NCI-H446 treated with DMSO at 0.1 percent for 48 hours (cell line): Measurements from ENCODE around the gene FHOD3.

ENCODE experiments used
- DNase-seq: peaks from one replicate; lab custom pipeline; 2025; lab: John Stamatoyannopoulos, UW

Gene FHOD3

GRCh38 chr18:36386150-36386920 is 88.8 kb downstream of the FHOD3 start:
- DNase-seq = no peak

- DNase-seq = no peak
Observed at GRCh38 chr18:36387310-36387709, 89.8 kb downstream of the FHOD3 start.

DNA sequence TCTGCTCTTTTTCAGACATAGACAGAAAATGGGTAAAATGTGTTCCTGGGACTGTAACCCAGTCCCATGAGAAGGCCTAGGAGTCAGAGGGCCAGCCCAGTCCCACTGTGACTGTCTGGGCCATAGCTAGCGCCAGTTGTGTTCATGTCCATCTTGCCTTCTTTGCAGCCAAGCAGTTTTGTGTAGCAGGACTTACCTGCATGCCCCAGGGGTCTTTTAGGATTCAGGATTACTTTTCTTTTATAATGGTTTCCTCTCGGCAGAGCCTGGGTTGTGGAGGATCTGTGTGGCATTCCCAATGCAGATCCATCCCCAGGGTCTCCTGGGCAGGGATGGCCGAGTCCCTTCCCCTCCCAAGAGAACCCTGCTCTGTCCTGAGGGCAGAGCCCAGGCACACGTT is 90.8 kb downstream of the FHOD3 start:
- DNase-seq = no peak

DNA sequence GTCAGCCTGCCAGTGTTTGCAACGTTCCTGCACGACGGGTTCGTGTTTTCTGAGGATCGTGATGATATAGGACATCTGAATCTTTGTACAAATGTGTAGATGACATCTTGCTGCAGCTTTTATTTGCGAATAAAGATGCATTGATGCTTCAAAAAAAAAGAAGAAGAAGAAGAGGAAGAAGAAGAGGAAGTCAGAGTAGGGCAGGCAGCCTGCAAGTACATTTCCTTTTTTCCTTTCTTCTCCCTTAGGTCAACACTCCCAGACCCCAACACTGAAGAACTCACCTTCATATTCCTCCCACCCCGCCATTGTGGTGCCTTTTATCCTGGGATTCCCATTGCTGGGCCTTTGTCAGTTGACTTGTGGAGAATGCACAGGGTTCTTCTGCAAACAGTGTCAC is 91.5 kb downstream of the FHOD3 start:
- DNase-seq = no peak

- no peak for DNase-seq
Observed at GRCh38 chr18:36389811-36390581, 92.5 kb downstream of the FHOD3 start.

GRCh38 chr18:36391426-36392145 is 94.1 kb downstream of the FHOD3 start:
- no peak for DNase-seq

DNA sequence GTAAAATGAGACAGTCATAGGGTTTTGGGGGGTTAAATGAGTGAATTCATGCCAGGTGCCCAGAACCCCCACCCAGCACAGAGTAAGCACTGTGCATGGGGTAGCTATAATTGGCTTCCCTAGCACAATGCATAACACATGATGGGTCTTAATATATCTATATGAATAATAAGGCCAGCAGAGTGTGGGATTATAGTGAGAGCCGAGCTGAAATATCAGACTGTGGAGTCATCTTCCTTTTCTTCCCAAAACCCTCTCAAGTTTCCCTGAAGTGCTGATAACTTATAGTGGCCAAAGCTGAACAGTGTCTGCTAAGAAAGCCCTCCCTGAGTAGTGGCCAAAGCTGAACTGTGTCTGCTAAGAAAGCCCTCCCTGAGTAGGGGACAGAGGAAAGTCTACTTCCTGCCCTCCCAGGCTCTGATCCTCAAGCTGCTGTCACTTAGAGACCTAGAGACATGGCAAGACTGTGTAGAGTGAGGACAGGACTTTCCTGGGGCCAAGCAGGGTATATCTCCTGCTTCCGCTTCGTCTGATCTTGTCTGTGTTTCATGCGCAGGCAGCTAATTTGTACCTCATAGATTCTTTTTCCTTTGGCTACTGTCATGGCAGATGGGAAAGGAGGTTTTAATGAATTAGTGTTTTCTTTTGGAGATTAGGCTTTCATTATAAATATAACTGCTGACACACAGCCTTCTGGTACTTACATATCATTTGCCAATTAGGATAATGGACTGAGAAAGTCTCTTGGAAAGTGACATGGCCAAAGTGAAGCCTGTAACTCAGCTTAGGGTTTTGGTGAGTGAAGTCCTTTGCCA is 94.9 kb downstream of the FHOD3 start:
- DNase-seq = peak; percentile 44

DNA sequence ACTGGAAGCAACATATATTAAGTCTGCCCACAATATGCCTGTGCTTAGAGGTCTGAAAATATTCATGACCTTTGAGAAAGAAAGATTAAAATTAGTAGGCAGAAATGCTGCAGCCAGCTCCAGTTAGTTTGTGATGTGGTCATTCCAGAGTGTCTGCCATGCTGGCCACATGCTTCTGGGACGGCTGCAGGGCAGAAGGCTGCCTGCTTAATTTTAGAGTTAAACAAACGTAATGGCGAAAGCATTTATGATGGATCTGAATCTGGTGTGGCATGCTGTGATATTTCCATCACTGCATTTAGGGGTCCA is 95.4 kb downstream of the FHOD3 start:
- DNase-seq = no peak

DNA sequence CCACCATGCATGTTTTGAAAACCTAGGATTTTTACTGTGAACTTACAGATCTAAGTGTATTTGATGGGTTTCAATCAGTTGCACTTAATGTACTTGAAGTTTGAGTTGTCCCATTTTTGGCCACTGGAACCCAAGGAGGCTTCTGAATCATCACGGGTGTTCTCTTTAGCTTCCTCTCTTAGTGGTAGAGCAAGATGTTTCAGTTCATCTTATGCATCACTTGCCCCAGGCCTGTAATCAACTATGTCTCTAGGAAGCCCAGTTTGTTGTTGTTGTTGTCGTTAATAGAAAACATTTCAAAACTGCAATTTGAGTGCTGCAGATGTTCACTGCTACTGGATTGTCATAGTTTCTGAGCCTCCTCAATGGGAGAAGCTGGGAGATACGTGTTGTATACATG is 97.0 kb downstream of the FHOD3 start:
- no peak for DNase-seq

GRCh38 chr18:36396190-36396589 is 98.7 kb downstream of the FHOD3 start:
- DNase-seq = no peak

GRCh38 chr18:36397033-36397432 is 99.5 kb downstream of the FHOD3 start:
- no peak for DNase-seq

DNA sequence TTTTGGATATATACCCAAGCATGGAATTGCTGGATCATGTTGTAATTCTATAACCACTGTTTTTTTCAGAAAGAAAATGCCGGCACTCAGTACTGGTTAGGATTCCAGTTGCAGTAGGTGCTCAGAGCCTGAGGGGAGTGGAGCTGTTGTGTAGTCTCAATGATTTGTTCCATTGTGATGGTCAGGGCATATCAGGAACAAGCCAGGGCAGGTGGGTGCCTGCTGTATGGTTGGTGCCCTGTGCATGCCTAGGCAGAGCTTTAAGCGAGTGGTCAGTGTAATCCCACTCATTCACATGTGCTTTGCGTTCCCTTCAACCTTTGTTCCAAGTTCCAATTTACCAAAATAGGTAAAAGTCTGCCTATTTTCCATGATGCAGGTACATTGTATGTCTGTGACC is 100.9 kb downstream of the FHOD3 start:
- DNase-seq = no peak

GRCh38 chr18:36399055-36399454 is 101.5 kb downstream of the FHOD3 start:
- DNase-seq = no peak

DNA sequence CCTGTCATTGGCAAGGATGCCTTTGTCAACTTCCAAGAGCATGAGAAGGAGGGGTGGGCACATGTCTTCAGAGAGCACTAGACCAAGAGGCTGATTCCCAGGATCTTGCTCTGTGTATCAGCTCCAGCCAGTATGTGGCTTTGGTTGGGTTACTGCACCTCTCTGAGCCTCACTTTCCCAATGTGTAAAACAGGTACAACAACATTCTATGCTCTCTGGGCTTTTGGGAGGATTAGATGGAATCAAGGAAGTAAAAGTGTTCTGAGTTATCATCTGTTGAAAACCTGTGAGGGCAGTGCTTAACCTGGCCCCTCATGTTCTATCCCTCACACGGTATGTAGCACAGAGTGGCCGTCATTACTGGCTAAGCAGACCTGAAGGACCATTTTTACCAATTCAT is 103.9 kb downstream of the FHOD3 start:
- DNase-seq = no peak

DNA sequence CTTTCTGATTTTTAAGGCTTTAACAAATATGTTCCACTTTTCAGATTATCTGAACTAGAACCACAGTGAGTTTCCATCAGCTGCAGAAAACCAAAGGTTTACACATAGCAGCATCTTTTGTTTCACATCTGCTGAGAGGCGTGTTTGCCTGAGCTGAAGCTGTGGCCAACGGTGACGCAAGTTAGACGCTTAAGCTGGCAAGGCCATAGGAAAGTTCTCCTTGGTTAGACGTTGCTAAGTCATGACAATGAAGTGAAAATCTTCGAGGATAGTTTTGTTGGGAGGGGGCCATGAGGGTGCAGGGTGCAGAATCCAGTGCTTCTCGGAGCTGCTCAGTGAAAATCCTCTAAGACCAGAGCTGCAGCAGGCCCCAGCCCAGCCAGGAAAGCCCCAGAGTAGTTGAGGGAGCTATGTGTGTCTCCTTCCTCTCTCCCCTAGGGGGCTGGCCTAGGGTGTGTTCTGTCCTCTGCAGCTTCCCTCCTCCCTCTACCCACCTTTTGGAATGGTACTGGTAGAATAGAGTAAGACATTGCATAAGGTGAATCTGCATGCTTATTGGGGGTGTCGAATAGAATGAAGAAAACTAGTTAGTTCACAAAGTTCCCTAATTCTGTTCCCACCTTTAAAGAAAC is 105.4 kb downstream of the FHOD3 start:
- no peak for DNase-seq

DNA sequence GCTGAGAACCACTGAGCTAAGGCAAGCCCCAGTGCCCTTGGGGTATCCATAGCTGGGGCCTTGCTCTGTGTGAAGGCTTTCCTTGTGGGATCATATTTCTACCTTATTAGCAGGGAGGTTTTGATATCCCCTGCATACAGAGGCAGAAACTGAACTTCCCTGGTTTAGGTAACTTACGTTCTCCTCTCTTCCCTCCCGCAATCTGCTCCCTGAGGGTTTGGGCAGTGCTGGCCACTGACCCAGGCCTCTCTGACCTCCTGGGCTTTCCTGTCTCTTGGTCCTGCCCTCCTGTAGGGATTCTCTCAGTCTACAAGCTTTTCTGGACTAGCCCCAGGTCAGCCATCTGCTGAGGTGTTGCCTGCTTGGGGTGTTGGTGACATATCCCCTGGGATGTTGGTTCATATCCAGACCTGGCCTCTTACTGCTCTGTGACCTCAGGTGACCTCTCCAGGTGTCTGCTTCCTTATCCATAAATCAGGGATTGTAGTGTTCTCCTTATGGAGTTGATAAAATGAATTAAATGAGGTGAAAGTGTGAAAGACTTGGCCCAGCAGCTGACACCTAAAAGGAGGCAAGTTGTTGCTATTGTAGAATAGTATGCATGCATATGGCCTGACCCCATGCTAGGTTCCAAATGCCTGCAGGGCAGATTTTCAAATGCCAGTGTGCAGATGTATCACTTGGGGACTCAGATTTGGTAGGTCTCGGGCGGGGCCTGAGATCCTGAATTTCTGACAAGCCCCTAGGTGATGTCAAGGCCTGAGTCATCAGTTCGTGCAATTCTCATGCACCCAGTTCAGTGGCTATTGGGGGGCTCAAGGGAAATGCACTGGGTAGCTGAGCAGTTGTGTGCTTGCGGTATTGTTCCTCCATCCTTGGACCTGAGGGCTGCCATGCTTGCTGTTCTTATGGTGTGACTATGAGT is 106.6 kb downstream of the FHOD3 start:
- no peak for DNase-seq

- no peak for DNase-seq
Observed at GRCh38 chr18:36405611-36406010, 108.1 kb downstream of the FHOD3 start.

DNA sequence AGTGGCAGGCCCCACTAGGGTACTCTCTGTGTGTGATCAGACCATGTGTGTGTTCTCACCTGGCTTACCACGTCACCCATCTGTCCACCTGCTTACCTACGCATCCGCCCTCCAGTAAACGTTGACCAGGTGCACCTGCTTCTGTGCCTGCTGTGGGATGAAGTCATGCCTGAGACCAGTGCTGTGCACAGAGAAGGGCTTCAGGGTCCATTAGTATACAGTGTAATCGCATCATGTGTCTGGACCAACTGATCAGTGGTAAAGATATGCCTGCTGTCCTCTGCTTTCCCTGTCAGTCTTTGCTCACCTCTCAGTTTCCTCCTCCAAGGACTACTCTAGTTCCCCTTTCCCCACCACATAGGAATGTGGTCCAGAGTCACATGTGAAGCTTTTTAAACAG is 109.3 kb downstream of the FHOD3 start:
- no peak for DNase-seq

DNA sequence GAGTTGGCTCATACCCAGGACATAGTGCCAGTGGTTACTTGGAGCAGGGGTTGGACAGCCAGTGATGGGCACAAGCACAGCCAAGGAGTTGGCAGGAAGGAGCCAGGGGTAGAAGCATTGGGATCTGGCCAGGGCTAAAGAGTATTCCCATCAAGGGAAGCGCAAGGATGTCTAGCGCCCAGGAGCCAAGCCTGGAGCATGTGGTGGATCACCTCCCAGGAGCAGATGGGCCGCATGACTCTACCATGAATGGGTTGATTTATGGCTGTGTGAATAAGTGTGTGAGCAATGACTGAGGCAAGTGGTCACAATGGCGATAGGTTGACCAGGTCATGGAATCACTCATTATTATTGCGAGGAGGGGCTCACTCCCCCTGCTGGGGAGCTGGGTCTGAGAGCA is 111.1 kb downstream of the FHOD3 start:
- peak; percentile 57 for DNase-seq

DNA sequence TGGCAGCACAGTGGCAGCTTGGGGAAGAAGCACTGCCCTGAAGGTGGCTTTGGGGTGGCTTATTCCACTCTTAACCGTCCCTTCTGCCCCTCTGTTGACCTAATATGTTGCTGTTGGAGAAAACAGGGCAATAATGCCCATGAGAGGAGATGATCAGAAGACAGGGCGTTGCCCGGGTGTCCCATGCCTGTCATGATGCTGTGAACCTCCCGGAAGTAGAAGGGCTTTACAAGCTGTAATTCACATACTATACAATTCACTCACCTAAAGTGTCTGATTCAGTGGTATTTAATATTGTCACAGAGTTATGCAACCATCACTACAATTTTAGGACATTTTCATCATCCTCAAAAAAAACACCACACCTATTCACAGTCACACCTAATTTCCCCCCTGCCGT is 112.3 kb downstream of the FHOD3 start:
- DNase-seq = no peak

- DNase-seq = no peak
Observed at GRCh38 chr18:36410346-36410745, 112.8 kb downstream of the FHOD3 start.
